Liver (tissue), 3 donors: Measurements from ENCODE around the gene HSPG2.
"Not testable (repeated sequence)": the region's sequence is repeated elsewhere in the genome, so short reads cannot be mapped to it uniquely, and the experiment has no call there.

Source experiments
- EGR1 ChIP-seq, 2 donors: IDR thresholded peaks; 2 replicates each; pipeline ENCODE4 v1.6.1; 2016 to 2018; ENCODE audit warnings: antibody characterized with exemption in 2 of 2, low read depth in 2 of 2
- FOXA1 ChIP-seq: IDR thresholded peaks from 2 replicates; pipeline ENCODE4 v1.6.1; 2016; ENCODE audit warnings: antibody characterized with exemption
- GABPA ChIP-seq, 2 donors: IDR thresholded peaks in 1 of 2; conservative IDR thresholded peaks in 1 of 2; 2 replicates each; pipeline ENCODE4 v1.6.1; 2016; ENCODE audit warnings: antibody characterized with exemption in 2 of 2, mild to moderate bottlenecking in 1 of 2, moderate library complexity in 1 of 2
- RAD21 ChIP-seq, 2 donors: IDR thresholded peaks; 2 replicates each; pipeline ENCODE4 v1.6.1; 2016; ENCODE audit warnings: antibody characterized with exemption in 2 of 2, mild to moderate bottlenecking in 2 of 2
- REST ChIP-seq: IDR thresholded peaks from 2 replicates; pipeline ENCODE4 v1.6.1; 2016; ENCODE audit warnings: antibody characterized with exemption, mild to moderate bottlenecking
- SP1 ChIP-seq: IDR thresholded peaks from 2 replicates; pipeline ENCODE4 v1.6.1; 2018; ENCODE audit warnings: antibody characterized with exemption, mild to moderate bottlenecking
- TAF1 ChIP-seq: conservative IDR thresholded peaks from 2 replicates; pipeline ENCODE4 v1.6.1; 2016; ENCODE audit warnings: antibody characterized with exemption, mild to moderate bottlenecking
- TF ChIP-seq, protein P1 (sequence below): fragments of 150-350 bp; IDR thresholded peaks from 2 replicates; pipeline ENCODE4 v1.5.1; 2017; ENCODE audit warnings: improper control_type of control experiment, low read depth, low read length; ENCODE audit not compliant: missing input control
- TF ChIP-seq, protein P2 (sequence below): IDR thresholded peaks from 2 replicates; pipeline ENCODE4 v1.6.1; 2016; ENCODE audit warnings: antibody characterized with exemption
- donor health status: healthy.
- donor health status: healthy.

DNA sequence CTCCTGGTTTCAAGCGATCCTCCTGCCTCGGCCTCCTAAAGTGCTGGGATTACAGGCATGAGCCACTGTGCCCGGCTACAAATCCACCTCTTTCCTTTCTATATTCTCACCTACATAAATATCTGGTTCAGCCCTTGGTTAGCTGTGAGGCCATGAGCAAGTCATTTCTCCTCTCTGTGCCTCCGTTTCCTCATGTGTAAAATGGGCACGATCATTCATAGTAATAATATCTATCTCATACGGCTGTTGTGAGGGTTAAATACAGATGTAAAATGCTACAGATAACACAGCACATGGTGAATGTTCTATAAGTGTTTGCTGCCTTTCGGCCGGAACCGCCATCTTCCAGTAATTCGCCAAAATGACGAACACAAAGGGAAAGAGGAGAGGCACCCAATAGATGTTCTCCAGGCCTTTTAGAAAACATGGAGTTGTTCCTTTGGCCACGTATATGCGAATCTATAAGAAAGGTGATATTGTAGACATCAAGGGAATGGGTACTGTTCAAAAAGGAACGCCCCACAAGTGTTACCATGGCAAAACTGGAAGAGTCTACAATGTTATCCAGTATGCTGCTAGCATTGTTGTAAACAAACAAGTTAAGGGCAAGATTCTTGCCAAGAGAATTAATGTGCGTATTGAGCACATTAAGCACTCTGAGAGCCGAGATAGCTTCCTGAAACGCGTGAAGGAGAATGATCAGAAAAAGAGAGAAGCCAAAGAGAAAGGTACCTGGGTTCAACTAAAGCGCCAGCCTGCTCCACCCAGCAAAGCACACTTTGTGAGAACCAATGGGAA, 29.2 kb downstream of the HSPG2 start:
- TF ChIP-seq FOXA1; EGR1 (IDR thresholded peaks at IDR 0.05; ENCODE audit: low read depth in 2 of 2); GABPA (IDR thresholded peaks at IDR 0.05 in 1 of 2, conservative IDR thresholded peaks at IDR 0.05 in 1 of 2); RAD21 (IDR thresholded peaks at IDR 0.05); SP1; TAF1; REST: not testable (repeated sequence)
- TF ChIP-seq, protein P1, sequence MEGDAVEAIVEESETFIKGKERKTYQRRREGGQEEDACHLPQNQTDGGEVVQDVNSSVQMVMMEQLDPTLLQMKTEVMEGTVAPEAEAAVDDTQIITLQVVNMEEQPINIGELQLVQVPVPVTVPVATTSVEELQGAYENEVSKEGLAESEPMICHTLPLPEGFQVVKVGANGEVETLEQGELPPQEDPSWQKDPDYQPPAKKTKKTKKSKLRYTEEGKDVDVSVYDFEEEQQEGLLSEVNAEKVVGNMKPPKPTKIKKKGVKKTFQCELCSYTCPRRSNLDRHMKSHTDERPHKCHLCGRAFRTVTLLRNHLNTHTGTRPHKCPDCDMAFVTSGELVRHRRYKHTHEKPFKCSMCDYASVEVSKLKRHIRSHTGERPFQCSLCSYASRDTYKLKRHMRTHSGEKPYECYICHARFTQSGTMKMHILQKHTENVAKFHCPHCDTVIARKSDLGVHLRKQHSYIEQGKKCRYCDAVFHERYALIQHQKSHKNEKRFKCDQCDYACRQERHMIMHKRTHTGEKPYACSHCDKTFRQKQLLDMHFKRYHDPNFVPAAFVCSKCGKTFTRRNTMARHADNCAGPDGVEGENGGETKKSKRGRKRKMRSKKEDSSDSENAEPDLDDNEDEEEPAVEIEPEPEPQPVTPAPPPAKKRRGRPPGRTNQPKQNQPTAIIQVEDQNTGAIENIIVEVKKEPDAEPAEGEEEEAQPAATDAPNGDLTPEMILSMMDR = not testable (repeated sequence)
- TF ChIP-seq, protein P2, sequence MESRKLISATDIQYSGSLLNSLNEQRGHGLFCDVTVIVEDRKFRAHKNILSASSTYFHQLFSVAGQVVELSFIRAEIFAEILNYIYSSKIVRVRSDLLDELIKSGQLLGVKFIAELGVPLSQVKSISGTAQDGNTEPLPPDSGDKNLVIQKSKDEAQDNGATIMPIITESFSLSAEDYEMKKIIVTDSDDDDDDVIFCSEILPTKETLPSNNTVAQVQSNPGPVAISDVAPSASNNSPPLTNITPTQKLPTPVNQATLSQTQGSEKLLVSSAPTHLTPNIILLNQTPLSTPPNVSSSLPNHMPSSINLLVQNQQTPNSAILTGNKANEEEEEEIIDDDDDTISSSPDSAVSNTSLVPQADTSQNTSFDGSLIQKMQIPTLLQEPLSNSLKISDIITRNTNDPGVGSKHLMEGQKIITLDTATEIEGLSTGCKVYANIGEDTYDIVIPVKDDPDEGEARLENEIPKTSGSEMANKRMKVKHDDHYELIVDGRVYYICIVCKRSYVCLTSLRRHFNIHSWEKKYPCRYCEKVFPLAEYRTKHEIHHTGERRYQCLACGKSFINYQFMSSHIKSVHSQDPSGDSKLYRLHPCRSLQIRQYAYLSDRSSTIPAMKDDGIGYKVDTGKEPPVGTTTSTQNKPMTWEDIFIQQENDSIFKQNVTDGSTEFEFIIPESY = not testable (repeated sequence)
